ENCODE results near the gene KDSR.
"Not testable (repeated sequence)": the region's sequence is repeated elsewhere in the genome, so short reads cannot be mapped to it uniquely, and the experiment has no call there.

Gene KDSR

DNA sequence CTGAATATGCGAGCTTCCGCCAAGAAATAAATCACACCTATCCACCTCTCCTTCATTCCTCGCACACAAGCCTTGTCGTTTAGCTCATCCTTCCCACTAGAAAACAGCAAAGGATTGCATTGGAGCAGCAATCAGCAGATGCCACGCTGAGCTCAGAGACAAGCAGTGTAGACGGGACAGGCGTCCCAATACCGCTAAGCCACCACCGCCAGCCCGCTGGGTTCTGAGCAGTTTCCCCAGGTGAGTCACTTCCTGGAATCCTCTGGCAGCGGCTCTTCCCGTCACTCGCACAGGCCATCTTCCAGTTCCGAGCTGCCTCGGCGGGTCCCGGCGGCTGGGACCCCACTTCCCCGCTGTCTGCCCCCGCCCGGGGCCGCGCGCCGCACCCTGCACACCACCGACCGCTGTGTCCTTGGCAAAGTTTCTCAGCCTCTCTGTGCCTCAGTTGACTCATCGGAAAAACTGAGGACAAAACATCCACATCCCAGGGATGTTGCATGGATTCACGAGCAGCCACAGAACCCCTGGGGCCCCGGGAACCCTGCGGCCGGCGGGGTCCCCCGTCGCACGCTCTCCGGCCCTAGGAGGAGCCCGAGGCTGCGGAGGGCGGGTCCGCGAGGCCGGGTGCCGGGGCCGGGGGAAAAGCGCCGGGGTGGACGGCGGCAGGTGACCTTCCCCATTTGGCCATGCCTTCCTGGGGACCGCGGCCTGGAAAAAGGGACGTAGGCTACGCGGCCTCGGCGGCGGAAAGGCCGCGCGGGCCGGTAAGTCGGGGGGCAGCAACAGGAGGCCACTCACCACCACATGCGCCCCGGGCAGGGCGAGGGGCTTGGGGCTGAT, 573 bp downstream of the KDSR start:
- DNase-seq (ENCODE audit: insufficient read length, low spot score) (peak; percentile 57), FAIRE-seq (no peak)

DNA sequence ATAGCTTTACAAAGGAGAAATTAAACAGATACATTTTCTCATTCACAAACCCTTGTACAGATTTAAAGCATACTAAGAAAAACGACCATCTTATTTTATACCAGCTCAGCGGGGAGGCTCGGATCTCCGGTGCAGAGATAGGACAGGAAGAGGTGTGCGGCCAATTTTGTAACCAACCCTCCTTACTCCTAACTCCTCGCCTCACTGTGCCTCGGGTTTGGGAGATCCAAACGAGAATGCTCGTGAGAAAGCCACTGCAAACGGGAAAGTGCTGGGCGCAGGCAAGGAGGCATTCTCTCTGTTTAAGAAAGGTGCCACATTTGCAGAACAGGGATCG, 1.2 kb downstream of the KDSR start:
- DNase-seq (ENCODE audit: insufficient read length, low spot score): peak; percentile 1
- no peak for FAIRE-seq

DNA sequence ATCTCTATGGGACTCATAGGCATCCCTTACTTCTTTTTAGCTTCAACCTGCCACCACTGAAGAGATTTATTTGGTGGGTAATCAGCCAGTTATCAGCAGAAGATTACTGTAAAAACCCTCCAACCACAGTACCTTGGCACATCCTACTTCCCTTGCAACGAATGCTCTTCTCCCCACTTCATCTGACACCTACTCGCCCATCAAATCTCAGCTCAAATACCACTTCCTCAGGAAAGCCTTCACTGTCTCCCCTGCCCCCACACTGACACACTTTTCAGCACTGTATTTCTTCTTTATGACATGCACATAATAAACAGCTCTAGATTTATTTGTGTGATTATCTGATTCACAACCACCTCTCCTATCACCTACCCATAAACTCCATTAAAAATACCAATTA, 3.1 kb downstream of the KDSR start:
- FAIRE-seq: no peak
- no peak for DNase-seq (ENCODE audit: insufficient read length, low spot score)

DNA sequence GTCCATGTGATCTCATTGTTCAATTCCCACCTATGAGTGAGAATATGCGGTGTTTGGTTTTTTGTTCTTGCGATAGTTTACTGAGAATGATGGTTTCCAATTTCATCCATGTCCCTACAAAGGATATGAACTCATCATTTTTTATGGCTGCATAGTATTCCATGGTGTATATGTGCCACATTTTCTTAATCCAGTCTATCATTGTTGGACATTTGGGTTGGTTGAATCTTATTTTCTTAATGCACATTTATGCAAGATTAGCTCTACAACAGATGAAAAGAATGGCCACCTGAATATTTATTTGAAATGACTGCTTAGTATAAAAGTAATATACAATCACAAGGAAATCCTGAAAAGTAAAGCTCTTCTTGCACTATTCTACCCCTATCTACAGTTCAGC, 3.6 kb downstream of the KDSR start:
- not testable (repeated sequence) for DNase-seq (ENCODE audit: insufficient read length, low spot score); FAIRE-seq

DNA sequence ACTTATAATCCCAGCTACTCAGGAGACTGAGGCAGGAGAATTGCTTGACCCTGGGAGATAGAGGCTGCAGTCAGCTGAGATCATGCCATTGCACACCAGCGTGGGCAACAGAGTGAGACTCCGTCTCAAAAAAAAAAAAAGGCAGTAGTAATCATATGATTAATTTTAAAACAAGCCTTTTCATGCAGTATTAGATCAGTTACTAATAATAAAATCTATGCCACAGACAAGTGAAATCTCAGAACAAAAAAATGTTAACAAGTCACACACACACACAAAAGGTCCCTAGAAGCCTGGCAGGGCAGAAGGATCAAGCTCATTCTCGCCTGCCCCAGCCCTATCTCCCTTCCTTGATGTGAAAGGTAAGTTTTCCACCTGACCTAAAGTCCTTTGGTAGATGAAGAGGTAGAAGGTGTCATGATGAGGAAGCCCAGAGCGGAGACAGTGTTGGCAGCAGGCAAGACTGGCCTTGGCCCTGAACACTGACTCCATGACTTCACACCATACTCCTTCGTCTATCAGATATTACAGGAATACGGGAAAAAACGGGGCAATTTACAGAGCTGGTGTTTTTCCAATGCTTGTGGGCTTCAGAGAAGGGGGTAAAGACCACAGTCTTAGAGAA, 10.6 kb downstream of the KDSR start:
- FAIRE-seq: no peak
- DNase-seq (ENCODE audit: insufficient read length, low spot score): no peak

DNA sequence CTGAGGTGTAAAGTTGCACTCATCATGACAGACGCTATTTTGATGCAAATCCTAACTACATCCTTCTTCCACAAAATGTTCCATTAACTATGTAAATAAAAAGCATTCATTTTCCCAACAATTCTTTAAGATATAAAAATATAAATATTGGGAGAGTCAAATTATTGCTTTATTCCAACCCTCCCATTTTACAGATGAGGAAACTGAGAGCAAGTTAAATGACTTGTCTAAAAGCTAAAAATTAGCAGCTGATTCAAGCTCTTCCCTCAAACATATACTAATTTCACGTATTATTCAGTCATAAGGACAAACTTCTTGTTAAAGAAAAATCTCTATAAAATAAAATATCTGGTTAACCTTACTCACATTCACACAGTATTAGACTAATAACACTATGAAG, 16.8 kb downstream of the KDSR start:
- no peak for FAIRE-seq
- DNase-seq (ENCODE audit: insufficient read length, low spot score): no peak

DNA sequence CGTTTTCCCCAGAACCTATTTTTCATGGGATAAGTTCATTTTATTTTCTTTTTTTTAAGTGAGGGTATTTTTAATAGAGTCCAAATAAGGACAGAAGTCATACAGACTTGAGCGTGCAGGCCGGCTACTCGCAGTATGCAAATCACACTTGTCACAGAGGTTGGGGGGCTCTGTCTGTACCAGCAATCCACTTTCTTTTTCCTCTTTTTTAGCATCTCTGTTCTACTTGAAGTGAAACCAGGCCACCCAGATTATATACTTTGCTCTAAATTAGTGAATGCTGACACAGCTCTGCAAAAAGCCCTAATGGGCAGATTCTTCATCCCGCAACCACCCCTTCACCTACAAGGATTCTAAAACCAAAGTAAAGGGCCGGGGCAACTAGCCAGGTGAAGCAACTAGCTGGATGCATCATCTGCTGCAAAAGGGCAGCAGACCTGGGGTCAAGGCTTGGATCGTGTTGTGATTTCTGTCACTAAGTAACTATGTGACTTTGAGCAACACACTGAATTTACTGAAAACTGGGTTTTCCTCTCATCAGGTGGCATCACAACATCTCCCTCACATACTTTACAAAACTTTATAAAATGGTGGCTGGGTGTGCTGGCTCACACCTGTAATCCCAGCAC, 18.4 kb downstream of the KDSR start:
- FAIRE-seq: no peak
- DNase-seq (ENCODE audit: insufficient read length, low spot score): no peak

DNA sequence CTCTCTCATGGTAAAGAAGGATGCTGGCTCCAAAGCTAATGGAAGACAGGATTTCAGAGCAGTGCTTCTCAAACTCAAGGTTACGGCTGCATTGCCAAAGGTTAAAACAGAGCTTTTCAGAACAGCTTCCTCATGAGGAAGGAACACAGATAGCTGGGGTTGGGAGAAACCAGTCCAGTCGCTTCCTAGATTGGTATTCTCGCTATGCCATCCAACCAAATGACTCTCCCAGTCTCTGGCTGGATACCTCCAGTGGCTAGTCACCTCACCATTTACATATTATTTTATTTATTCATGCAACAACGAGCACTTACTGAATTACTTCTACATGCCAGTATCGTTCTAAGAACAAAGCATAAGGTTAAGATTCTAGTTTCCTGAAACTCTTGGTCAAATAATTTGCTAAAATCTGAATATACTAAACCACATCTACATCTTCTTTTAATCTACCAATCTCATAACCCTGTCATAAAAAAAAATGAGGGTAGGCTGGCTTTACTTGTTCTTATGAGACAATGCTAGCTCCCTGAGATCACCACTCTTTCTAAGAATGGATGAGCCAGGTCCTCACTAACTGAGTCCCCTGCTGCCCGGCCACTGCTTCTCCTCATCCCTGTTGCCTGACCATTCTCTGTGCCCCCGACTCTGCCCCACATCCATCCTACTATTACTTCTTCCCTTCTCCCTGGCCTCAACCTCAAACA, 20.4 kb downstream of the KDSR start:
- no peak for FAIRE-seq
- DNase-seq (ENCODE audit: insufficient read length, low spot score): no peak

DNA sequence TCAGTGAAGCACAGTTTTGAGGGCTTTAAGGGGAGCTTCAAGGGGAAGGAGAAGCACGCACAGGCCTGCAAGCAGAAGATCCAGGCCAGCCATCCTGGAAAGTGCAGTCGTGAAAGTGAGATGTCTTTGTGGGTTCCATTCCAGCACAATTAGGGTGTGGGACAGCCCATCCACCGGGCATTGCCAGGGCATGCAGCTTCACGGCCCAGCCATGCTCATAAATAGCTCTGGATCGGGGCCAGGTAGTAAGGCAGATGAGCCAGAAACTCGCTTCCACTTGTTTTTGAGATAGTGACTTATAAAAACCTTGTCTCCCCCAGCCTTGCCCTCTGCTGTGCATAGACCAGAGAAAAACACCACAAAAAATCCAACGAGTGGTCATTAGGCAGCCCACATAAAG, 21.0 kb downstream of the KDSR start:
- DNase-seq (ENCODE audit: insufficient read length, low spot score) (no peak), FAIRE-seq (no peak)

DNA sequence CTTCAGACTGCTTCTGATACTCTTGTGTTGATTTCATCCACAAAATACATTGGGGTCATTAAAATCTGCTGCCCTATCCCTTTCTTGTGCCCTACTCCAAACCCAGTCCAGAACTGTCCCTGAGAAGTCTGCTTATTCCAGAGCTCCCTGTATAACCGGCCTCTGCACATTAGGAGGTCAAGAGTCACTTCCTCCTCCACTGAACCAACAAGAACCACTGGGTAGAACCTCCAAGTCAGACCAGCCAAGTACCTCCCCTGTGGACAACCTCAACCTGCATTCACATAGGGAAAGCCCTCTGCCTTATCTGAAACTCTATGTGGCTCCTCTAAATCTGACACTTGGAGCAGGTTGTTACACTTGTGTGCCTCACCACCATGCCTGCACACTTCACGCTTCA, 22.1 kb downstream of the KDSR start:
- FAIRE-seq: no peak
- no peak for DNase-seq (ENCODE audit: insufficient read length, low spot score)

DNA sequence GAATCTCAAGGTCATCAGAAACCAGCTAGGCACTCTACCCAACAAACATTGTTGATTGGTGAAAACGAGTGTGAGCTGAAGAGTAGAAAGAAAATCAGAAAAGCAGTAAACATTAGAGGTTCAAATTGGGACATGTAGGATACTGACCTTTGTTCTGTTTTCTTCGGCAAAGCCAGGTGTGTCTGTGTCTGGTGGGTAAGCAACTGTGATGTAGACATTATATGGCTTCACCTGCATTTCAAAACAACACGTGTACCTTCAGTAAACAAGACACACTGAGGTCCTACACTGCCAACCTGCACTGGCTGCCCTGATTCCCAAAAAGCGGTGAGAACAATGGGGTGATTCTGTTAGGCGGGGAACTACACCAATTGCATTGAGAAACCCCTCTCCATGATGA, 22.7 kb downstream of the KDSR start:
- no peak for FAIRE-seq

DNA sequence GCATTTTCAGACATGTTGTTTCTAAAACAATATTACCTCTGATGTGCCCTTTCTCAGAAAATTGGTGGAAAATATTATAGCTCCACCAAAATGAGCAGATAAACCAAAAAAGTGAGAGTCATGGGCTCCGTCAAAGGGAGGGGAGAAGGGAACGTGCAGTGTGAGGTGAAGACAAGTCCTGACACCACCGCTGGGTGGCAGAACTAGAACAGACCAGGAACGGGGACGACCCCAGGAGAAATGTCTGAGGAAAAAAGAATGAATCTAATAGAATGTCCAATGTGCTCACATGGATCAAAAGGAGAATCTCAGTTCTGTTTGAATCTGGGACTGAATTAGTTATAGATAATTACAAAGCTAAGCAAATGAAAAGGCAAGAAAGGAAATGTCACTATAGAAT, 24.8 kb downstream of the KDSR start:
- DNase-seq (ENCODE audit: insufficient read length, low spot score): no peak
- no peak for FAIRE-seq

More for the DNA sequence above, 22.7 kb downstream of the KDSR start:
- no peak for DNase-seq (ENCODE audit: insufficient read length, low spot score)

DNA sequence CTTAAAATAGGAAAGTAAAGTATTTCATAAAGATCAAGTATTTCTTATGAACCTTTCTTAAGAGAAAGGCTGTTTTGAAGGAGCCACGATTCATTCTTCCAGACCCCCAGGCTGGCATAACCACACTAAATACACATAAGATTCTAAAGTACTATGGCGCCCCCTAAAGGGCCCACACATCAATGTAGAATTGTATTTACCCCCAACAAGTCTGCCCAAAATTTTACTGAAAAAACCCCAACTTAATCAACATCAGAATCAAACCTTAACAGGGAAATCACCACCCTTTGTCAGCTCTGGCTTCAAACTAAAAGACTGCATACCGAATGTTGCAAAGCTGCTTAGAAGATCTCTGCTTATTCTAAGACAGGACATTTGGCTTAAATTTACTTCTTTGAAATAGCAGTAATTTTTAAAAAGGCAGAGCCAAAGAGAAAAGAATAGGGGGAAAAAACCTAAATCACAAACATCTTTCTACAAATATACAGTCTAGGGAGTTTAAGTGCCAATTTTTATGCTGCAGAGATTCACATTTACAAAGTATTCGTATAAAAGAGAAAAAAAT, 27.0 kb downstream of the KDSR start:
- DNase-seq (ENCODE audit: insufficient read length, low spot score) (no peak), FAIRE-seq (no peak)

DNA sequence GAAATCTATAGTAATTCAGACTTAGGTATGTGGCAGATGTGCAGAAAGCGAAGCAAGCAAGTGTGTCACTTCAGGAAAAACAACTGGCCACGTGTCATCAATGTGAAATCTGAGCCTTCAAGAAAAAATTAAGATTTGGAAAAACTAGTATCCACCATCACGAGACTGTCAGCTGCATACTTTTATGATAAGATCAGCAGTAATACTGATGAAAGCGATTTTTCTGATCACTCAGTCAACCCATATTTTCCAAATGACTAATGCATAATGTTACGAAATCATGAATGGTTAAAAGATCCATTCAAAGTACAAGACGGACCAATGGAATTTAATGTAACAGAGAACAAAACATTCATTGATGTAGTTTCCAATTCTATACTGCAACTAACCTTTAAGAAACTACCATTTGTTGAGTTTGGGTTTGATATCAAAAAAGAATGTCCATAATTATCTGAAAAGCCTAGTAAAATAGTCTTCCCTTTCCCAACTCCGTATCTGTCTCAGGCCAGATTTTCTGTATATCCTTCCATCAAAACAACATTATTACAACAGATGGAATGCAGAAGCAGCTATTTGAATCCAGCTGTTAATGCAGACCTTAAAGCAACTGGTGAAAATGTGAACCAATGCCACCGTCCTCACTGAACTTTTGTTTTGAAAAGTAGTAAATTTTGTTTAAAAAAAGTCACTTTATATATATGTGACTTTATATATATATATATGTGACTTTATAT, 30.5 kb downstream of the KDSR start:
- DNase-seq (ENCODE audit: insufficient read length, low spot score): peak; percentile 48

DNA sequence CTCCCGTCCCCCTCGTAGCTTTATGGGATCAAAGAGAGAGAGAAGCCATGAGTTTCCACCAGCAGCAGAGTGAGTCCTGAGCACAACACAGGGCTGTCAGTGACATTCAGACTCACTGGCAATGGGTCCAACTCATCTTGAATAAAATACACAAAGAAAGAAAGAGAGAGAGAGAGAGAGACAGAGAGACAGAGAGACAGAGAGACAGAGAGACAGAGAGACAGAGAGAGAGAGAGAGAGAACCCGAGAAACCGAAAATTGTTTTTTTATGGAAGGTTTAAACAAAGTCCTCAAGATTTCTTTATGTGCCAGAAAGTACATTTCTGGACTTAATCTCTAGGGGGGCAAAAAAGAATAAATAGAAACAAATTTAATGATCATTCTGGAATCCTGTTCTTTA, 35.9 kb downstream of the KDSR start:
- no peak for DNase-seq (ENCODE audit: insufficient read length, low spot score)

More for the DNA sequence above, 30.5 kb downstream of the KDSR start:
- FAIRE-seq: no peak

DNA sequence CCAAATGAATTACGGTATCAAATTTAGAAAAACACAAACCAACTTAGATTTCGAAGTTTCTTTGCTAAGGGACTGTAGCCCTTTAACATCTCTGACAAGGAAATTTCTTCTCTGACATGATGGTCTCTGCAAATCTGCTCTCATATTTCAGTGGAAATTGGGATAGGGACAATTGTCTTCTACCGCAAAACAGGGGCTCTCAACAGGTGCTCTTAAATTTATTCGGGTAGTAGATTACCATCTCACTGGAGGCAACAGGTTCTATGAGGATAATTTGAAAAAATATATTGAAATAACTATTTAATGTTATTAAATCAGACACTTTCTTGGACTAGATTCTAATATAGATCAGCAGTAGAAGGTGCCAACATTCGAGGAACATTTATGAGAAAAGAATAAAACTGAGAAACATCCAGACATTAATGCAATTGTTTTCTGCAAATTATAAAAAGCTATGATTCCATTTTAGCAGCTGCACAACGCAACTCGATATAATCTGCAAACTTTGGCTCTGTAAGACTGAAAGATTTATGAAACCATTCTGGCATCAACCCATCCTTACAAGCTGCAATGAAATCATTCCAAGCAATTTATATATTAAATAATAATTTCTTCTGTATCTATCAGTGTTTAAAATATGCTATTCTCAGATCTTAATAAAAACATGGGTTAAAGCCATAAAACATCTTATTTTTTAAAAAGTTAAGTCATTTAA, 37.4 kb downstream of the KDSR start:
- no peak for FAIRE-seq

More for the DNA sequence above, 35.9 kb downstream of the KDSR start:
- FAIRE-seq: no peak

DNA sequence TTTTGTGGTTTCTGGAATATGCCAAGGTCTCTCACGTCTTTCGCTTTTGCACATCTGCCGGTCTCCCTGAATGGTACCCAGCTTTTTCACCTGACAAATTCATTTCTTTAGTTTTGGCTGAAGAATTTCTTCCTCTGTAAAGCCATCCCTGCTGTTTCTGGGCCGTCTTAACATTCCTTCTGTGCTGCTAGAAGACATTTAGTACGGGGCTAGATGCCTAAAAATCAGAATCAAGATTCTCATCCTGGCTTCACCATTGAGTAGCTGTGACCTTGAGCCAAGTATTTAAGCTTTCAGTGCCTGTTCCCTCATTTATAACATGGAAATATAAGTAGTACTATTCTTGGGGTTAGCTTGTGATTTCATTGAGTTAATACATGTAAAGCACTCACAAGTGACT, 41.0 kb downstream of the KDSR start:
- FAIRE-seq (no peak), DNase-seq (ENCODE audit: insufficient read length, low spot score) (no peak)

More for the DNA sequence above, 37.4 kb downstream of the KDSR start:
- no peak for DNase-seq (ENCODE audit: insufficient read length, low spot score)

DNA sequence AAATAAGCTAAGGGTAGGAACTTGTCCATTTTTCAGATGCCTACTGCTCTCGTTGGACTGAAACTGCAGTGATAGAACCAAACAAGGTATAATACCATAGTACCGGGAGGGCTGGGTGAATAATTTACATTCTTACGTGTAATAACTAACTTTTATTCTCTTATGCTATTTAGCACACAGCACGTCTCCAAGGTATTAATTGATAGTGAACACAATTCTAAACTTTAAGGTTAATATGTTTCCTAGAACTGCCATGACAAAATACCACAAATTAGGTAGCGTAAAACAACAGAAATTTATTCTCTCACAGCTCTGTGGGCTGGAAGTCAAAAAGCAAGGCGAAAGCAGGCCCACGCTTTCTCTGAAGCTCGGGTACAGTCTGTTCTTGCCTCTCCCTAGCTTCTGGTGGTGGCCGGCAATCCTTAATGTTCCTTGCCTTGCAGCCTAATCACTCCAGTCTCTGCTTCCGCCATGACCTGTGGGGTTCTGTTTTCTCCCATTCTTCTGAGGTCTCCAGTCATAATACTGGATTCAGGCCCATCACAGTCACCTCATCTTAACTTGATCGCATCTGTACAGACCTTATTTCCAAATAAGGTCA, 41.8 kb downstream of the KDSR start:
- FAIRE-seq (no peak), DNase-seq (ENCODE audit: insufficient read length, low spot score) (no peak)

DNA sequence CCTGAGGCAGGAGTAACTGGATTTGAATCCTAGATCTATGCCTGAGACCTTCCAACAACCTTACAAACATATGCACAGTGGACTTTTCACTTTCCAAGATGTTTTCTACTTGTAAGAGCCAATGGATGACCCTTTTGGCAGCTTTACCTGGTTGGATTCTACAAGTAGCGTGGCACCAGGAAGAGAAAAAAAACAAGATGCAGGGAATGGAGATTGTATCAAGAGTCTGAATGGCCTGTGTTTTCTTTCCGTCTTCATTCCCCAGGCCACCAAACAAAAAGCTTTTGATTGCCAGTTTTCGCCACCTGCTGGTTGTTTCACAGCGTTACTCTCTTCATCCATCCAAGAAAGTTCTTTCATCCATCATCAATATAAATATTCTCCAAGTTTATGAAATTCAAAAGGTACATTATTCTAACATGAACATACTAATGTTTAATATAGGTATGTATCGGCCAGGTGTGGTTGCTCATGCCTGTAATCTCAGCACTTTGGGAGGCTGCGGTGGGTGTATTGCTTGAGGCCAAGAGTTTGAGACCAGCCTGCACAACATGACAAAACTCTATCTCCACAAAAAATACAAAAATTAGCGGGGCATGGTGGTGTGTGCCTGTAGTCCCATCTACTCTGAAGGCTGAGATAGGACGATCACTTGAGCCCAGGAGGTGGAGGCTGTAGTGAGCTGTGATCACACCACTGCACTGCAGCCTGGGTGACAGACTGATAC, 43.9 kb downstream of the KDSR start:
- DNase-seq (ENCODE audit: insufficient read length, low spot score) (no peak), FAIRE-seq (no peak)
